H9 (cell line): ENCODE data around the gene ITPR1. TPM values are rescaled to one million over a fixed set of nuclear protein-coding genes. Genes with fewer than 3 reads are reported as not detected.

Experiments
- DNase-seq: peaks from one replicate; pipeline ENCODE4 v3.0.0-alpha.2; 2017
- H2AFZ ChIP-seq: one replicate; pipeline ENCODE4 v1.6.1; 2013; ENCODE audit warnings: mild to moderate bottlenecking, low read length, control low read depth, moderate library complexity
- H2AK5ac ChIP-seq: 2 replicates; pipeline ENCODE4 v1.6.1; 2013; ENCODE audit warnings: low read length, control low read depth, mixed read lengths; ENCODE audit not compliant: insufficient read length
- H2BK120ac ChIP-seq: one replicate; pipeline ENCODE4 v1.6.1; 2013; ENCODE audit warnings: low read depth, mild to moderate bottlenecking, low read length, control low read depth, inconsistent platforms; ENCODE audit not compliant: poor library complexity, severe bottlenecking
- H2BK12ac ChIP-seq: 2 replicates; pipeline ENCODE4 v1.6.1; 2013; ENCODE audit warnings: low read length, control low read depth, mixed read lengths, low read depth; ENCODE audit not compliant: insufficient read length
- H2BK15ac ChIP-seq: 2 replicates; pipeline ENCODE4 v1.6.1; 2013; ENCODE audit warnings: low read depth, low read length, control low read depth
- H2BK20ac ChIP-seq: one replicate; pipeline ENCODE4 v1.6.1; 2013; ENCODE audit warnings: low read depth, mild to moderate bottlenecking, low read length, control low read depth, inconsistent platforms; ENCODE audit not compliant: poor library complexity, severe bottlenecking
- H2BK5ac ChIP-seq: 2 replicates; pipeline ENCODE4 v1.6.1; 2013; ENCODE audit warnings: low read length, control low read depth, mixed read lengths; ENCODE audit not compliant: insufficient read length
- H3K14ac ChIP-seq: 2 replicates; pipeline ENCODE4 v1.6.1; 2013; ENCODE audit warnings: low read length, control low read depth; ENCODE audit not compliant: insufficient read depth
- H3K18ac ChIP-seq: 2 replicates; pipeline ENCODE4 v1.6.1; 2013; ENCODE audit warnings: low read depth, mild to moderate bottlenecking, mixed read lengths, low read length, control low read depth; ENCODE audit not compliant: insufficient read length
- H3K23ac ChIP-seq: 2 replicates; pipeline ENCODE4 v1.6.1; 2013; ENCODE audit warnings: low read length, control low read depth, mixed read lengths, low read depth; ENCODE audit not compliant: insufficient read length
- H3K23me2 ChIP-seq: 2 replicates; pipeline ENCODE4 v1.6.1; 2013; ENCODE audit warnings: low read depth, mild to moderate bottlenecking, mixed read lengths, low read length, control low read depth; ENCODE audit not compliant: insufficient read length, poor library complexity, severe bottlenecking
- H3K27ac ChIP-seq: 2 replicates; pipeline ENCODE4 v1.5.1; 2013; ENCODE audit warnings: low read length, control low read depth, mixed read lengths, low read depth; ENCODE audit not compliant: insufficient read length
- H3K27me3 ChIP-seq: 2 replicates; pipeline ENCODE4 v1.6.1; 2013; ENCODE audit warnings: low read length, control low read depth, inconsistent platforms; ENCODE audit not compliant: insufficient read depth
- H3K4ac ChIP-seq: 2 replicates; pipeline ENCODE4 v1.6.1; 2013; ENCODE audit warnings: low read depth, mild to moderate bottlenecking, control low read depth, inconsistent platforms, low read length, moderate library complexity
- H3K4me1 ChIP-seq: 2 replicates; pipeline ENCODE4 v1.6.1; 2013; ENCODE audit warnings: low read length, control low read depth, inconsistent platforms; ENCODE audit not compliant: insufficient read depth
- H3K4me2 ChIP-seq: 2 replicates; pipeline ENCODE4 v1.6.1; 2013; ENCODE audit warnings: low read length, control low read depth, mixed read lengths; ENCODE audit not compliant: insufficient read length, insufficient read depth
- H3K56ac ChIP-seq: 2 replicates; pipeline ENCODE4 v1.6.1; 2013; ENCODE audit warnings: low read depth, mild to moderate bottlenecking, mixed read lengths, low read length, control low read depth; ENCODE audit not compliant: insufficient read length
- H3K79me1 ChIP-seq: 2 replicates; pipeline ENCODE4 v1.6.1; 2013; ENCODE audit warnings: low read depth, mild to moderate bottlenecking, moderate library complexity, low read length, control low read depth, inconsistent platforms; ENCODE audit not compliant: insufficient read depth, poor library complexity, severe bottlenecking
- H3K79me2 ChIP-seq: 2 replicates; pipeline ENCODE4 v1.6.1; 2013; ENCODE audit warnings: low read length, control low read depth, inconsistent platforms; ENCODE audit not compliant: insufficient read depth
- H3K9ac ChIP-seq: 2 replicates; pipeline ENCODE4 v1.6.1; 2013; ENCODE audit warnings: low read length, control low read depth, mixed read lengths; ENCODE audit not compliant: insufficient read length; ENCODE audit errors: extremely low read depth
- H3K9me3 ChIP-seq: one replicate; pipeline ENCODE4 v1.6.1; 2013; ENCODE audit warnings: low read depth, low read length, inconsistent platforms; ENCODE audit not compliant: control insufficient read depth
- H3T11ph ChIP-seq: one replicate; pipeline ENCODE4 v1.6.1; 2013; ENCODE audit warnings: mild to moderate bottlenecking, low read length, control low read depth, inconsistent platforms
- H4K20me1 ChIP-seq: one replicate; pipeline ENCODE4 v1.6.1; 2013; ENCODE audit not compliant: control insufficient read depth, insufficient read length, insufficient read depth
- H4K5ac ChIP-seq: 2 replicates; pipeline ENCODE4 v1.6.1; 2013; ENCODE audit warnings: low read depth, mild to moderate bottlenecking, mixed read lengths, low read length, control low read depth; ENCODE audit not compliant: insufficient read length
- H4K8ac ChIP-seq: replicated peaks from 2 replicates; pipeline ENCODE4 v1.6.1; 2013; ENCODE audit warnings: low read length, control low read depth, mixed read lengths, low read depth; ENCODE audit not compliant: insufficient read length
- H4K91ac ChIP-seq: 2 replicates; pipeline ENCODE4 v1.6.1; 2013; ENCODE audit warnings: low read depth, mild to moderate bottlenecking, moderate library complexity, mixed read lengths, low read length, control low read depth; ENCODE audit not compliant: insufficient read length
- H3K27ac Mint-ChIP-seq, 3 experiments: 2 replicates in 2 of 3; 3 replicates in 1 of 3; pipeline ENCODE4 v1.8.0; 2020 to 2021; ENCODE audit warnings: mixed read lengths in 3 of 3, mild to moderate bottlenecking in 1 of 3, moderate library complexity in 1 of 3
- H3K27me3 Mint-ChIP-seq: 2 replicates; pipeline ENCODE4 v1.8.0; 2021; ENCODE audit warnings: low read depth, mild to moderate bottlenecking, moderate library complexity, mixed read lengths
- H3K36me3 Mint-ChIP-seq, 3 experiments: 2 replicates in 2 of 3; 3 replicates in 1 of 3; pipeline ENCODE4 v1.8.0; 2020 to 2021; ENCODE audit warnings: low read depth in 3 of 3, mixed read lengths in 3 of 3; ENCODE audit not compliant: insufficient read depth in 1 of 3
- H3K4me1 Mint-ChIP-seq, 2 experiments: 2 replicates each; pipeline ENCODE4 v1.8.0; 2020; ENCODE audit warnings: mixed read lengths in 2 of 2
- H3K4me3 Mint-ChIP-seq, 2 experiments: 2 replicates in 1 of 2; 3 replicates in 1 of 2; pipeline ENCODE4 v1.8.0; 2020 to 2021; ENCODE audit warnings: mild to moderate bottlenecking in 2 of 2, mixed read lengths in 2 of 2, moderate library complexity in 1 of 2
- H3K9me3 Mint-ChIP-seq, 2 experiments: 2 replicates in 1 of 2; 3 replicates in 1 of 2; pipeline ENCODE4 v1.8.0; 2020; ENCODE audit warnings: mild to moderate bottlenecking in 2 of 2, mixed read lengths in 2 of 2, moderate library complexity in 1 of 2
- CTCF ChIP-seq: fragments of 200-600 bp; sonication (generic); conservative IDR thresholded peaks from 3 replicates; pipeline ENCODE4 v1.8.0; 2021; ENCODE audit warnings: antibody characterized with exemption, mild to moderate bottlenecking
- WGBS: extraction: QIAGEN DNeasy Blood & Tissue Kit; methylation state at CpG from one replicate; pipeline ENCODE4 v1.1.7; 2013; ENCODE audit warnings: missing lambda C conversion rate, low lambda C conversion rate, mixed read lengths; ENCODE audit not compliant: insufficient read length; ENCODE audit errors: extremely low coverage; 5-methylcytosine and 5-hydroxymethylcytosine counted together
- total RNA-seq: library from RNA; stranded (reverse); gene quantifications from 2 replicates; pipeline ENCODE4 v1.2.1, GENCODE V29; 2021

Gene ITPR1
- total RNA-seq, 1 experiment from 2014 or later: 4.2 TPM

- no peak overlapping the region for H3K27ac Mint-ChIP-seq
- H3K36me3 Mint-ChIP-seq: no peaks in the 10 kb centered on the region
Measured at GRCh38 chr3:4773583-4773982, 280.4 kb downstream of the ITPR1 start.

More at GRCh38 chr3:4773583-4773982, 280.4 kb downstream of the ITPR1 start:
- Histone ChIP-seq H3K23me2 (no peaks in the 10 kb centered on the region), H2BK12ac (no peak overlapping the region), H4K8ac (no peak overlapping the region), H3K27ac (no peak overlapping the region), H3T11ph (no peak overlapping the region), H2BK120ac (no peak overlapping the region), H2BK20ac (no peak overlapping the region), H3K9me3 (no peaks in the 10 kb centered on the region), H2AK5ac (no peak overlapping the region), H3K79me1 (no peaks in the 10 kb centered on the region), H3K18ac (no peak overlapping the region), H4K20me1 (no peaks in the 10 kb centered on the region), H3K23ac (no peak overlapping the region), H3K4ac (no peak overlapping the region), H3K4me2 (no peak overlapping the region), H2BK15ac (no peak overlapping the region), H2AFZ (no peak overlapping the region), H3K27me3 (no peaks in the 10 kb centered on the region), H2BK5ac (no peak overlapping the region), H3K4me1 (no peaks in the 10 kb centered on the region), H3K79me2 (no peaks in the 10 kb centered on the region), H3K9ac (no peak overlapping the region), H4K91ac (no peak overlapping the region), H3K14ac (no peak overlapping the region), H3K56ac (no peak overlapping the region), H4K5ac (no peak overlapping the region)
- H3K4me3 Mint-ChIP-seq: no peak overlapping the region
- H3K9me3 Mint-ChIP-seq: no peaks in the 10 kb centered on the region
- H3K4me1 Mint-ChIP-seq: no peaks in the 10 kb centered on the region
- WGBS: no CpG with 5 or more reads among the region's 2 CpGs
- TF ChIP-seq CTCF: no peak
- no peak for DNase-seq
- no peaks in the 10 kb centered on the region for H3K27me3 Mint-ChIP-seq
